ENCODE measurements around the gene SOX4. TPM values are rescaled to one million over a fixed set of nuclear protein-coding genes. Genes with fewer than 3 reads are reported as not detected.
A peak's percentile ranks its signal among the peaks of the same experiment; 100 is the strongest.

SOX4 gene
- total RNA-seq, 1 donor from 2014 or later, result 73.5 TPM

- no peak for DNase-seq
Measured at GRCh38 chr6:21614226-21614625, 20.7 kb downstream of the SOX4 start.

DNA sequence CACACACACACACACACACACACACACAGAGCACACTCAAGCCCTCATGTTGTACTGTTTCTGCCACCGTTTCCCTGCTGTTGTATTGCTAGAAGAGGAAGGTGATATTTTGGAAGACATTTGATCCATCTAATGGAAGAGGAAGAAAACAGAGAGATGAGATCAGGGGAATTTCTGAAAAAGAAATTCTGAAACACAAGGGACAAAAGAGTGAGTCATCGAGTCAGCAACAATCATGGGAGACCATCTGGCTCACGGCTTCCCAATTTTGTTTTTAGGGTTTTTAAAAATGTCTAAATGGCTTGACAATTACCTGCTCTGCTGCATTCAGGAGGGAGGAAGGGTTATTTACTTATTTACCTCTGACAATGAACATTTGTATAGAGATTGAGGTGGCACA lies 22.0 kb downstream of the SOX4 start:
- peak; percentile 79 for DNase-seq

- DNase-seq, result peak; percentile 85
Measured at GRCh38 chr6:21616005-21616404, 22.5 kb downstream of the SOX4 start.

DNA sequence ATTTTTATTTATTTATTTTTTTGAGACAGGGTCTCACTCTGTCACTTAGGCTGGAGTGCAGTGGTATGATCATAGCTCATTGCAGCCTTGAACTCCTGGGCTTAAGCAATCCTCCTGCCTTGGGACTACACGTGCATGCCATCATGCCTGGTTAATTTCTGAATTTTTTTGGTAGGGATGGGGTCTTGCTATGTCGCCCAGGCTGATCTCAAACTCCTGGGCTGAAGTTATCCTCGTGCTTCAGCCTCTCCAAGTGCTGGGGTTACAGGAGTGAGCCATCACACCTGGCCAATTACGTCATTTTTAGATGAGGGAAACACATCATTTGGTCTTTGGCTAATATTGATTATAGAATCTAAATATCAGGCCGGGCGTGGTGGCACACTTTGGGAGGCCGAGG lies 32.1 kb downstream of the SOX4 start:
- DNase-seq, result no peak

GRCh38 chr6:21626756-21627155 lies 33.2 kb downstream of the SOX4 start:
- no peak for DNase-seq

- DNase-seq, result no peak
Measured at GRCh38 chr6:21628160-21628559, 34.6 kb downstream of the SOX4 start.

DNA sequence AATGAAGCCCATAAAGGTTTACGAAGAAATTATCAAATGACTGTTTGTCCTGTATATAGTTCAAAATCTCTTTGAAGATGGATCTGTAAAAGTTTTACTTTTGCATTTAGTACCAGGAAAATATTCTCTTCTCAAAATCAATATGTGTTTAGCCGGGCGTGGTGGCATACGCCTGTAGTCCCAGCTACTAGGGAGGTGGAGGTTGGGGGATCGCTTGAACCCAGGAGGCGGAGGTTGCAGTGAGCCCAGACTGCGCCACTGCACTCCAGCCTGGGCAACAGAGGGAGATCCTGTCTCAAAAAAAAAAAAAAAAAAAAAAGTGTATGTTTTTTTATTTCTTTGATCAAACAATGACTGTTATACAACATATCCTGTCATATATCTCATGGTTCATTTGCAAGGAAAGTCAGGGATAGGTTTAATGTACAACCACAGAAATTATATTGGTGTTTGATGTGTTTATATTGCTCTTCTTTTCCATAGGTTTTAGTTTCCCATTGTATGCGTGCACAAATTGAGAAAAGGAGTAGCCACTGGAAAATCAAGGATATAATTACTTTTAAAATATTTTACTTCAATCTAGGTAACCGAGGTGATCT lies 40.1 kb downstream of the SOX4 start:
- no peak for DNase-seq

DNA sequence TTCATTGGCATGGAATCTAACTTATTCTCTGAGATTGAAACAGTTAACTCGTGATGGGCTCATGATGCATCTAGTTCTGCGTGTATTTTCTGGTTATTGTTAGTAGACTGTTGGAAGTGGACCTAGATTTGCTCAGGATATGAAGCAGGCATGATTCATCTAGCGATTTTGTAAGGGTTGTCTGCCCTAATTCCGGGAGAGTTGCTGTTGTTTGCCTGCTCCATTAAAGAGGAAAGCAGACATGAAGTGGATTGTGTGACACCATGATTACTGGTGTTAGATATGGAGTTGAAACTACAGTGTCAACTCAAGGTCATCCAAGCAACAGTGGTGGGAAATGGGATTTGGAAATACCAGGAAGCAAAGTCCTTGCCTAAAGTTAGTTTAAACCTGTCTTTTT lies 41.0 kb downstream of the SOX4 start:
- DNase-seq, result peak; percentile 96

DNA sequence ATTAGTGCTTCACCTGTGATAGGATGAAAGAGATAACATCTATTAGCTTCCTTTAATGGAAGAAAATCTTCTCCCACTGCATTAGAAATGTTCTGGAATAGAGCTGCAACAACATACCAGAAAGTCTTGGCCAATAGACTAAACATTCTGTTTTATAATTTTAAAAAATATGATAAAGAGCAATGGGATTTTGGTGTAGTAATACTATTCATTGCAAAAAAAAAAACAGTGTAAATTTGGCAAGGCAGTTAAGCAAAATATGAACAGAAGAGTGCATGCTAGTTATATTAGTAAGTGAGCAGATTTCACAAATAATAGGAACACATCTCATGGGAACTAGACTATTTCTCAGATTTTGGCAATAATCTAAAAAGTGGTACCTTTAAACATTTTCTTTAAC lies 43.3 kb downstream of the SOX4 start:
- no peak for DNase-seq

DNA sequence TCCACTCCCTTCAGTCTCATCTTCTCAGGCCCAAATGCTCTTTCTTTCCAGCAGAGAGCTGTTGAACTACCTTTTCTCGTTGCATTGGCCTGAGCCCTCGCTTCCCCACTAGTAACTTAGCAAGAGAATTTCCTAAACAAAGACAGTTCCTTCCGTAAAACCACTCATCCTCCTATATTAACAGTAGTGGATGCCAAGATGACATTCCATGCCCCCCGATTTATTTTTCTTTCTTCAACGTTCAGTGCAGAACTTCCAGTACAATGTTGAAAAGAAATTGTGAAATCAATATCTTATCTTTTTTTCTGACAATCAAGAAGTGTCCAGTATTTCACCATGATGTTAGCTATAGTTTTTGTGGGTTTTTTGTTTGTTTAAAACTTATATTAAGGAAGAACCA lies 45.8 kb downstream of the SOX4 start:
- DNase-seq, result no peak
